Measurements from ENCODE around the gene PWWP2B.

The PWWP2B gene

DNA sequence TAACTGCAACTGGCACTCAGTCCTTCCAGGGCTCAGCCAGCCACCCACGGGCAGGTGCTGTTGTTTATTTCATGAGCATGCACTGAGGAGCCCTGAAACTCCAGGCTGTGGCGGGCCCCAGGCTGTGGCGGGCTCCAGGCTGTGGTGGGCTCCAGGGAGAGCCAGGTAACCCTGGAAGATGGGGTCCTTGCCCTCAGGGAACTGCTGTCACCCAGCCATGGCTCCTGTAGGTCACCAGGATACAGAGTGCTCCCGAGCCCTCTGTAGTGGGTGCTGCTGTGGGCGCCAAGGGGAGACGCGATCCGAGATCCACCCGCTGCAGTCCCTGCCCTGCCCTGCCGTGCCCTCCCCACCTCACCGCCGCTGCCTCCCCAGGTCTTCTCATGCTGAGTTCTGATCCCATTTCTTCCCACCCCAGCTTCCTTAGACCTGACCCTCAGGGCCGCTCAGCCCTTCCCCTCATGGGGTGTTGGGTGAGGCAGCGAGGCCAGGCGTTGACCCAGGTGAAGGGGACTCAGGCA is 35.4 kb upstream of the PWWP2B start:
- H3K9ac ChIP-seq (ENCODE audit: low read length) = no peak overlapping the region
- no peak overlapping the region for H3K4me3 ChIP-seq (ENCODE audit: low read depth, low read length, poor library complexity, severe bottlenecking)
- no peak for TF ChIP-seq EZH2 (IDR thresholded peaks at IDR 0.05; ENCODE audit: borderline replicate concordance, low read length)
- TF ChIP-seq, protein P1, sequence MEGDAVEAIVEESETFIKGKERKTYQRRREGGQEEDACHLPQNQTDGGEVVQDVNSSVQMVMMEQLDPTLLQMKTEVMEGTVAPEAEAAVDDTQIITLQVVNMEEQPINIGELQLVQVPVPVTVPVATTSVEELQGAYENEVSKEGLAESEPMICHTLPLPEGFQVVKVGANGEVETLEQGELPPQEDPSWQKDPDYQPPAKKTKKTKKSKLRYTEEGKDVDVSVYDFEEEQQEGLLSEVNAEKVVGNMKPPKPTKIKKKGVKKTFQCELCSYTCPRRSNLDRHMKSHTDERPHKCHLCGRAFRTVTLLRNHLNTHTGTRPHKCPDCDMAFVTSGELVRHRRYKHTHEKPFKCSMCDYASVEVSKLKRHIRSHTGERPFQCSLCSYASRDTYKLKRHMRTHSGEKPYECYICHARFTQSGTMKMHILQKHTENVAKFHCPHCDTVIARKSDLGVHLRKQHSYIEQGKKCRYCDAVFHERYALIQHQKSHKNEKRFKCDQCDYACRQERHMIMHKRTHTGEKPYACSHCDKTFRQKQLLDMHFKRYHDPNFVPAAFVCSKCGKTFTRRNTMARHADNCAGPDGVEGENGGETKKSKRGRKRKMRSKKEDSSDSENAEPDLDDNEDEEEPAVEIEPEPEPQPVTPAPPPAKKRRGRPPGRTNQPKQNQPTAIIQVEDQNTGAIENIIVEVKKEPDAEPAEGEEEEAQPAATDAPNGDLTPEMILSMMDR (IDR thresholded peaks at IDR 0.05; ENCODE audit: low read length) = no peak
- no peaks in the 10 kb centered on the region for H3K9me3 ChIP-seq (ENCODE audit: low read length)
- H4K20me1 ChIP-seq (ENCODE audit: insufficient read depth, low read length) = no peaks in the 10 kb centered on the region
- H3K27ac ChIP-seq (ENCODE audit: low read depth, low read length, poor library complexity, severe bottlenecking) = no peak overlapping the region
- no peaks in the 10 kb centered on the region for H3F3A ChIP-seq (ENCODE audit: insufficient read depth, low read length)
- H3K4me1 ChIP-seq (ENCODE audit: insufficient read depth, low read length, severe bottlenecking) = no peaks in the 10 kb centered on the region
- no peaks in the 10 kb centered on the region for H3K9me2 ChIP-seq (ENCODE audit: low read depth, low read length)
- no peaks in the 10 kb centered on the region for H3K27me3 ChIP-seq (ENCODE audit: insufficient read depth, low read length)
- no peaks in the 10 kb centered on the region for H3K79me2 ChIP-seq (ENCODE audit: insufficient read depth, low read length)
- H2AFZ ChIP-seq (ENCODE audit: low read length) = no peak overlapping the region
- H3K36me3 ChIP-seq (ENCODE audit: insufficient read depth, low read length) = no peaks in the 10 kb centered on the region
- H3K4me2 ChIP-seq (ENCODE audit: low read length) = no peak overlapping the region

DNA sequence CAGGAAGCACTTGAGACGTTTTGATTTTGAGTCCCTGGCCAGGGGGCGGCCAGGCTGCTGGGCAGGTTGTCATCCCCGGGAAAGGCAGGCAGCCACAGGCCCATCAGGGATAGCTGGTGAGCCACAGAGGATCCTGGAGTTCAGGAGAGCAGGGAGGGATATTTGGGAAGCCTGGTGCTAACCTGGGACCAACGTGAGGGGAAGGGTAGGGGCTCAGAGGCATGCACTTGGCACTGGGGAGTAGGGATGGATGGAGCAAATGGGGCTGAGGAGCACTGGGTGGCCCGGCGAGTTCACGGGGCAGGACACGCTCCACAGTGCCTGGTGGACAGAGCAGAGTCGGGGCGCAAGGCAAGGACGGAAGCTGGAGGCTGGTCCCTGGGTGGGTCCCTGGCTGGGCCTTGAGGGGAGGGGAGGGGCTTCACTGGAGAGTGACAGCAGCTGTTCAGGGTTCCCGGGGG is 34.8 kb upstream of the PWWP2B start:
- Histone ChIP-seq H3K4me3 (ENCODE audit: low read depth, low read length, poor library complexity, severe bottlenecking) (no peak overlapping the region), H3K27me3 (ENCODE audit: insufficient read depth, low read length) (no peaks in the 10 kb centered on the region), H3K9ac (ENCODE audit: low read length) (no peak overlapping the region), H3K9me3 (ENCODE audit: low read length) (no peaks in the 10 kb centered on the region), H3F3A (ENCODE audit: insufficient read depth, low read length) (no peaks in the 10 kb centered on the region), H3K79me2 (ENCODE audit: insufficient read depth, low read length) (no peaks in the 10 kb centered on the region), H4K20me1 (ENCODE audit: insufficient read depth, low read length) (no peaks in the 10 kb centered on the region), H3K4me2 (ENCODE audit: low read length) (no peak overlapping the region), H3K4me1 (ENCODE audit: insufficient read depth, low read length, severe bottlenecking) (no peaks in the 10 kb centered on the region), H3K36me3 (ENCODE audit: insufficient read depth, low read length) (no peaks in the 10 kb centered on the region), H2AFZ (ENCODE audit: low read length) (no peak overlapping the region), H3K27ac (ENCODE audit: low read depth, low read length, poor library complexity, severe bottlenecking) (no peak overlapping the region), H3K9me2 (ENCODE audit: low read depth, low read length) (no peaks in the 10 kb centered on the region)
- no peak for TF ChIP-seq EZH2 (IDR thresholded peaks at IDR 0.05; ENCODE audit: borderline replicate concordance, low read length)
- TF ChIP-seq, protein P1 (IDR thresholded peaks at IDR 0.05; ENCODE audit: low read length) = no peak

DNA sequence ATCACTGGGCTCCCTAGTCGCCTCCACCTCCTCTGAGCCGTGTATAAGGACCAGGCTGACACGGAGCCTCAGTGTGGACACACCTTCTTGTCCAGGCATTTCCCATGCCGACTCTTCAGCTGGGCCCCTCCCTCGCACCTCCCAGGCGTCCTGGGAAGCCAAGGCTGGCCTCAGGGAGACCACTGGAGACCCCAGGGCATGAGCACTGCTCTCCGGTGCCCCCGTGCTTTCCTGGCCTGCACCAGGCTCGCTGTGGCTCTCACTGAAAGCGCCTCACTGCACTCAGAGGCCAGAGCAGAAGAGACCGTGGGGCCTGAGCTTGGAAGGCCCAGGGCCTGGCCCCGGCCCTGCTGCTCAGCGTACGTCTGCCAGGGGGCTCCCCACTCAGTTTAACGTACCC is 33.6 kb upstream of the PWWP2B start:
- no peak overlapping the region for H3K27ac ChIP-seq (ENCODE audit: low read depth, low read length, poor library complexity, severe bottlenecking)
- H3K9ac ChIP-seq (ENCODE audit: low read length) = no peak overlapping the region
- H2AFZ ChIP-seq (ENCODE audit: low read length) = no peak overlapping the region
- H3K4me2 ChIP-seq (ENCODE audit: low read length) = no peak overlapping the region
- H3K9me3 ChIP-seq (ENCODE audit: low read length) = no peaks in the 10 kb centered on the region
- H3K79me2 ChIP-seq (ENCODE audit: insufficient read depth, low read length) = no peaks in the 10 kb centered on the region
- no peaks in the 10 kb centered on the region for H3K36me3 ChIP-seq (ENCODE audit: insufficient read depth, low read length)
- no peak overlapping the region for H3K4me3 ChIP-seq (ENCODE audit: low read depth, low read length, poor library complexity, severe bottlenecking)
- no peaks in the 10 kb centered on the region for H3K4me1 ChIP-seq (ENCODE audit: insufficient read depth, low read length, severe bottlenecking)
- H3K9me2 ChIP-seq (ENCODE audit: low read depth, low read length) = no peaks in the 10 kb centered on the region
- TF ChIP-seq EZH2 (IDR thresholded peaks at IDR 0.05; ENCODE audit: borderline replicate concordance, low read length) = no peak
- TF ChIP-seq, protein P1 (IDR thresholded peaks at IDR 0.05; ENCODE audit: low read length) = no peak
- no peaks in the 10 kb centered on the region for H3K27me3 ChIP-seq (ENCODE audit: insufficient read depth, low read length)
- no peaks in the 10 kb centered on the region for H4K20me1 ChIP-seq (ENCODE audit: insufficient read depth, low read length)
- no peaks in the 10 kb centered on the region for H3F3A ChIP-seq (ENCODE audit: insufficient read depth, low read length)

All from OCI-LY1 (cell line).